Activated T-helper 1 cell treated with anti-CD3 and anti-CD28 coated beads, Interleukin-2, amount 50 U/mL, for 16 hours (primary cell): ENCODE data around the gene IRF1.
"Not testable (repeated sequence)": the region's sequence is repeated elsewhere in the genome, so short reads cannot be mapped to it uniquely, and the experiment has no call there.

Source experiments
- DNase-seq, 2 donors: peaks; one replicate each; pipeline ENCODE4 v3.0.0-alpha.2; 2020; ENCODE audit warnings: low read depth in 1 of 2, low spot score in 1 of 2

IRF1 gene

DNA sequence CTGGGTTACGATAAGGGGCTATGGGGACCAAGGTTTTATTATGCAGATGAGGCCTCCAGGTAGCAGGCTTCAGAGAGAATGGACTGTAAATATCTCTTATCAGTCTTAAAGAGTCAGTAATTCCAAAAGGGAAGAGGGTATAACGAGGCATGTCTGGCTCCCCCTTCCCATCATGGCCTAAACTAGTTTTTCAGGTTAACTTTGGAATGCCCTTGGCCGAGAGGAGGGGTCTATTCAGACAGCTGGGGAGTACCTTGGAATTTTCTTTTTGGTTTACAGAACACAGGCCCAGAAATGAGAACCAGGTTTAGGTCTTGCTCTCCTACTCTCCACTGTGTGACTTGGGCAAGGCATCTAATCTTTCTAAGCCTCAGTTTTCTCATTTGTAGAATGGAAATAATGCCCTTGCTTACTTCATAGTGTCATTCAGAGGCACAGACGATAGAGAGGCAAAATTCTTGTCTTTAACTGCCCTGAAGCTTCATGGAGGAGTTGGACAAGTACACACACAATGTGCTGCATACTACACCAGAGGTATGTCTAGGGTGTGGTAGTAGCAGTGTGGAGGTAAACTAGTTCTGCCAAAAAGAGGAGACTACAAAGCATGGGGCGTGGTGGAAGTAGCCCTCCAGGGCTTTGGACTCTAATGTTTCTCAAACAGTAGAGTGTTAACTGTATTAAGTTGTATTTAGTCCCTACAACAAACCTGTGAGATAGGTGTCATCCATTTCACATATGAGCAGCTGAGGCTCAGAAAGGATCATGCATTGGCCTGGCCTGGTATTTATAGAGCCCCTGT is 45.5 kb downstream of the IRF1 start:
- DNase-seq, result no peak

DNA sequence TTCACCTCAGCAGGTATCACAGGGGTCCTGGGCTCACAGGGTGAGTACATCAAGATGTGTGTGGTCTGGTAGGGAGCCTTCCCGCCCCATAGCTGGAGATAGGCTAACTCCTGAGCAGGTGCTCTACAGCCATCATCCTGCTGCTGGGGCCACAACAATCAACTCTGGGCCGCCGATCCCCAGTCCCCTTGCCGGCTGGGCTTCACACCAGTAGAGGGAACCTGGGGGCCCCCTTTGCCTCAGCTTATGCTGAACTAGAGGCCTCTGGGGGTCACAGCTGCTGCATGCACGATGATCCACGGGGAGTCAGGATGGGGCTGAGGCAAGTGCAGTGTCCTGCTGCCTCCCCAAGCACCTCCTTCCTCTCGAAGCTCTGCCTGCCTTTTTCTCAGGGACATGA is 46.5 kb downstream of the IRF1 start:
- no peak for DNase-seq

DNA sequence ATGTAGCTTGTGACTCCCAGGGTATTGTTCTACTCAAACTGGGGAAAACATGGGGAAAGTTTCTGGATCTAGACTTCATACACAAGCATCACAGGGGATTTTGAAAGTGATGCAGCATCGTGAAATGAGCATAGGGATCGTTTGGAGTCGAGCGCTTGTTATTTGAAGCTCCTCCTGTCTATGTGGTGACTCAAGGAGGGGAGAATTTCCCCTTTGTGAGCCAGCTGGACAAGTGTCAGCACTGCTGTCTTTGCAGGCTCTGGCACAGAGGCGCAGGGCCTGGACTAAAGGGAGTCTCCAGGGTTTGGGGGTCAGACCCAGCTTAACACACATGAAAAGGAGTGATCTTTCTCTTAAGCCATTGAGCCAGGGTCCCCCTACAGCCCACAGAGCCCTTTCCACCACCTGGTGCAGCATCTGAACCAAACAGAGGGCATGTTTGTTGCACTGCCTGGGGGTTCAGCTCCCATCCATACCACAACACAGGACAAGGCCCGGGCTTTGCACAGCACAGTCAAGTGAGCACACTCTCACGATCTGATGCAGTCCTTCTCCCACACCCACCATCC is 51.0 kb downstream of the IRF1 start:
- no peak for DNase-seq

DNA sequence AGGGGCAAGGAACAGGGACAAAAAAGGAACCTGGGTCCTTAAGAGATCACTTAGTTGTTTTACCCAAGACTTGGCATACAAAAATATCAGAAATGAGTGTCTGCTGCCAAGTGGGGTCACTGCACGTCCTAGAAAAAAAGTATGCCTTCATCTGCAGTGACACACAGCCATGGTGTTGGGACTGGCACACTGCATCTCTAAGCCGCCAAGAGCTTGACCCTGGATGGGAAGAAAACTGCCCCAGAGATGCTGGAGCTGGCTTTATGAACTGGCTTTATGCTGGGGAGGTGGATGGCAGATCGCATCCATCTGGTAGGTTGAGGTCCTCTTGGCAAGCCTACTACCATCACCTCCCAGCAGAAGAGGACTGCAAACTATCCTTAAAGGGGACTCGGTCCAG is 51.7 kb downstream of the IRF1 start:
- no peak for DNase-seq

DNA sequence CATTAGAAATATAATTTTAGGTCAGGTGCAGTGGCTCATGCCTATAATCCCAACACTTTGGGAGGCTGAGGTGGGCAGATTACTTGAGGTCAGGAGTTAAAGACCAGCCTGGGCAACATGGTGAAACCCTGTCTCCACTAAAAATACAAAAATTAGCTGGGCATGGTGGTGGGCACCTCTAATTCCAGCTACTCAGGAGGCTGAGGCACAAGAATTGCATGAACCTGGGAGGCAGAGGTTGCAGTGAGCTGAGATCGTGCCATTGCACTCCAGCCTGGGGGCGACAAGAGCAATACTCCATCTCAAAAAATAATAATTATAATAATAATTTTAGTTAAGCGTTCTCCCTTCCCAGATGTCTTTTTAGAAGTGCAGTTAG is 52.3 kb downstream of the IRF1 start:
- DNase-seq, result not testable (repeated sequence)

DNA sequence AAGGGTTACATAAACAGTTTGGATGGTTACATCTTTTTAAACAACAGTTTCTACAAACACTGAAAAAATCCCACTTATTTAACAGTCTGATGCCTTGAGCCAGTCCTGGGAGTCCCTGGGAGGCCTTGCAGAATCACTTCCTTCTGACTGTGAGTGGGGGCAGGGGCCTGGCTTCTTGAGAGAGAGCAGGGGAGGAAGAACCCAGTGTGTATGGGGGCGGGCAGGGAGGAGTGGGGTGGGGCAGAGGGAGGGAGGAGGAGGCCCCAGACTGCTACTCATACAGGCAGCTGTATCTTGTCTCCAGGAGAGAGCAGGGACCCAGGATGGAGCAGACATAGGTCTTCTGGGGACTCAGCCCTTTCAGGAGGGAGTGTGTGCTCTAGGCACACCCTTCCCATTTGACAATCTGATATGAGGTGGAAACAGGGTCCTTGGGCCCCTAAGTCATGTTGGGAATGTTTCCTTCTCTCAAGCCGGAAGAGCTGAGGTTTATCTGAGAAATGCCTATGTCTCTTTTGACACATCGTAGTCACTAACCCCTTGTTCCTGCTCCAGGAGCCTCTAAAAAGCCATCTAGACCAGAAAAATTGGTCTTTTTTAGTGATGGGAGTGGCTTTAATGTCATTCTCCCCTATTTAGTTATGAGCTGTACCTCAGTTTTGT is 52.8 kb downstream of the IRF1 start:
- DNase-seq, result peak in 1 of 2 donors; percentile 25

DNA sequence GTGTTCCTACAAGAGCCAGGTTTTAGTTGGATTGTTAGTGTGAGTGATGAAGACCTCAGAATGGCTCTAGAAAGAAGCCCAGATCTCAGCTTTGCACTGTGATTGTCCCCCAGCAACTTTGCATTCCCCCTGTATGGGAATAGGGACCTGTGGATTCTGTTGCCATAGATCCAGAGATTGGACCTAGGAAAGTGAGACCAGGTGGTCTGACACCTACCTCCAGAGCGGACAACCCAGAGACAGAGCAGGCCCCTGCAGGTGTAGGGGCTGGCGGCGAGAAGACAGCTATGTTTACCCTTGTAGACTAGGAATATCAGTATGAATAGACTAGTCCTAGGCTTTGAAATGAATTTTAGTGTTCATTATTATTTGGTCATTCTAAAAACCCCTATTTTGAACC is 53.6 kb downstream of the IRF1 start:
- no peak for DNase-seq

DNA sequence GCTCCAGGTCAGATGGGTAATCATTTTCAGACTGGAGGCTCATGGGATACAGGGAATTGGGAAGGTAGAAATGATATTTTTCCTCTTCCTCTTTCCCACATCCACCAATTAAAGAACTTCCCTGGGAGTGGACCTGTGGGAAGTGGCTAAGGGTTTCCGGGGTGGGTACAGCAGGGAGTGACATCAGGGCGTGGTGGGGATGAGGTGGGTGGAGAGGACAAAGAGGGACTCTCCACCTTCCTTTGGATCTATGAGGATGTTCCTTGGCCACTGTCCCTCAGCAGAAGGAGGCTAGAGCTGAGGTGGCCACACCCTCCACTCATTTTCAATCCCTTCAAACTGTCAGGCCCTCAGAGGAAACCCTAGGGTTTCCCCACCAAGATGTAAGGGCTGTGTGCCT is 54.7 kb downstream of the IRF1 start:
- no peak for DNase-seq

DNA sequence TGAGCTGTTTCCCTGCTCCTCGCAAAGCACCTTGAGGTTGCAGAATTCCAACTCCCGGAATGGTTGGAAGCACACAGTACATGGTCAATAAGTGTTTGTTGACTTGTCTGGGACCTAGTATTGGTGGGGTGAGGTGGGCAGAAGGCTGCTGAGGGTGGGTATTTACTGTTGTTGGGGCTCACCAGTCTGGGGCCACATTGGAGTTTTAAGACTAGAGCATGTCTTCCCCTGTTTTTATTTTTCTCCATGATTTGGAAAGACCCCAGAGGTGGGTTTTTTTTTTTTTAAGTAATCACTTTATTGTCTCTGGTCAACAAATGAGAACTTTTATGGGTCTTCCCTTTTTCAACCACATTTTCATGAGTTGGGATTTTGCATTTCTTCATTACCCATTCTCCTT is 55.1 kb downstream of the IRF1 start:
- no peak for DNase-seq

DNA sequence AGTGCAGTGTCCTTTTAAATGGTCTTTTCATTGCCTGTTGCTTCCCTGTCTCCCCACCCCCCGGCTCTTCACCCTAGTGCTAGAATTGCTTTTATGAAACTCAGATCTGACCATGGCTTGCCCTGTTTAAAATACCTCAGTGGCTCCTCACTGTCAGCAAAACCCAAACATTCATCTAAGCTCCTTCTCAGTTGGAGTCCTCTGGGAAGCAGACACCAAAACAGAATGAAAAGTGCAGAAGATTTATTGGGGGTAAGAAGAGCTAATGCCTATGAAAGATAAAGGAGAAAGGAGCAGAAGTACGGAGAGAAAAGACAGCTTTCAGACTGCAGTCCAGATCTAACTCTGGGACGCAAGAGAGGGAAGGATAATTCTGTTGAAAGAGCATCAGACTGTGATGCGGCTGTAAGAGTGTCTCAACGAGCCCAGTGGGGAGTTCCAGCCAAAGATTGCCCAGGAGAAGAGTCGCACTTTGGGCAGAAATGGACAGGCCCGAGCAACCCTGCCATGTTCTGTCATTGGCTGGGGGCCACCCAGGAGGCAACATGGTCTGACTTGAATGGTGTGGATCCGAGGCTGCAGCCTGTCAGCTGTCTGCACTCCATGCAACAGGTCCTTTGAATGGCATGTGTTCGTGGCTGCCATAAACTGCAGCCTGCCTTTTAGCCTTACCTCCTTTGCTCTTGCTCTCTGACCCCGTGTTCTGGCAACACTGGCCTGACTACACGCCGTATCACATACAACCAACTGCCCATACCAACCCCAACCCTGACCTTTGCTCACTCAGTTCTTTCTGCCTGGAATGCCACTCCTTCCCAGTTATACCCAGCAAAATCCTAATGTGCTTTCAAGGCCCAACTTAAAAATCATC is 55.9 kb downstream of the IRF1 start:
- DNase-seq, result no peak

DNA sequence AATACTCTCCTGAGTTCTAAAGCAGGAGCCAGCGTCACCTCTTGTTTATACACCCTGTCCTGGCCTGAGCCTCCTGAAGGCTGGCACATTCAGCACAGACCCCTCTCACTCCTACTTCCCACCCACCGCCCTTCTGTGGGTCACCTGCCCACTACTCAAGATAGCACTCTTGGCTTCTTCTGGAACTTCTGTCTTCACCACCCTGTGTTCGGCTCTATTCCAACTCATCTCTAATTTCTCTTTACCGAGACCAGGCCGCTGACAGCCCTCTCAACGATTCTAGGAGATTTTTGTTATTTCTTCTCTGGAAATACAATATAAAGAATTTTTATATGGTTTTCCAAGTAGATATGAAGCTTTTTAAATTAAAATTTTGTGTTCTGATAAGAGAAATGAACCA is 57.4 kb downstream of the IRF1 start:
- DNase-seq, result no peak

DNA sequence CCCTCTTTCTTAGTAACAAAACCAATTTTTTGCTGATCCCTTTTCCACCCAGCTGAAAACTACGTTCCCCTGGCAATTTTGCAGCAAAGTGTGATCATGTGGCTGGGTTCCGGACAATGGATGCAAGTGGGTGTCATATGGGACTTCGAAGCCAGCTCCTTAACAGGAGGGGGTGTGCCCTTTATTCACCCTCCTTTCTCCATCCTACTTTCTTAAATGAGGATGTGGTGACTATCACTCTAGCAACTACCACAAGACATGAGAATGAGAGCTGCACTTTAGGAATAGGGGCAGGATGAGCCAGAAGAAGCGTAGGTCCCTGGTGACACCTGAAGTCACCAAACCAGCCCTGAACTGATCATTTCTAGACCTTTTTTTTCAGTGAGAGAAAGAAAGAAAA is 58.9 kb downstream of the IRF1 start:
- DNase-seq, result no peak
